A549 treated with Mapracorat at 1 μM for 4 hours (cell line): ENCODE measurements around the gene ZCRB1. TPM values are rescaled to one million over a fixed set of nuclear protein-coding genes. Genes with fewer than 3 reads are reported as not detected.

Source experiments
- total RNA-seq: library from RNA; stranded (reverse); fragments of 200-300 nt; extraction: Qiagen RNA extraction; gene quantifications from 5 replicates; pipeline ENCODE4 v1.2.3, GENCODE V29; 2022

Gene ZCRB1, protein sequence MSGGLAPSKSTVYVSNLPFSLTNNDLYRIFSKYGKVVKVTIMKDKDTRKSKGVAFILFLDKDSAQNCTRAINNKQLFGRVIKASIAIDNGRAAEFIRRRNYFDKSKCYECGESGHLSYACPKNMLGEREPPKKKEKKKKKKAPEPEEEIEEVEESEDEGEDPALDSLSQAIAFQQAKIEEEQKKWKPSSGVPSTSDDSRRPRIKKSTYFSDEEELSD
- total RNA-seq, result 54.9 to 65.6 TPM (median 61.0 TPM) in 5 replicates

GRCh38 chr12:42325653-42326474 is at the start of gene ZCRB1, which contains the start of gene PPHLN1:
Gene ZCRB1, minus strand, starts transcription at chr12:42326094. Its CDS starts 1,992 bp downstream, at chr12:42324102.
Gene PPHLN1, plus strand, starts transcription at chr12:42326167. Its CDS starts 9,736 bp downstream, at chr12:42335903.

Other genes with a start within 250 kb of the ZCRB1 start
- gene GXYLT1, start 181.2 kb downstream of the ZCRB1 start, total RNA-seq, result 10.7 to 14.8 TPM (median 13.7 TPM) in 5 replicates
- 22.9 to 29.8 TPM (median 23.4 TPM) in 5 replicates for gene YAF2, start 87.8 kb downstream of the ZCRB1 start, total RNA-seq
- gene PPHLN1, start 73 bp upstream of the ZCRB1 start, total RNA-seq, result 46.2 to 74.8 TPM (median 54.4 TPM) in 5 replicates